Measurements from ENCODE around the gene TRIM41. TPM values are rescaled to one million over a fixed set of nuclear protein-coding genes. Genes with fewer than 3 reads are reported as not detected.
"Not testable (repeated sequence)": the region's sequence is repeated elsewhere in the genome, so short reads cannot be mapped to it uniquely, and the experiment has no call there.

The TRIM41 gene

GRCh38 chr5:181283347-181283746 lies 60.3 kb downstream of the TRIM41 start:
- H3K4me3 ChIP-seq (replicated peaks; ENCODE audit: insufficient read depth, low read length) = no peak overlapping the region
- H3K27ac ChIP-seq (replicated peaks) = no peak overlapping the region
- no peaks in the 10 kb centered on the region for H3K27me3 ChIP-seq (ENCODE audit: insufficient read depth, poor library complexity, severe bottlenecking)
- DNase-seq (ENCODE audit: low read depth in 1 of 2, low spot score in 1 of 2) = no peak
- no peak for TF ChIP-seq POLR2AphosphoS5 (IDR thresholded peaks at IDR 0.05; ENCODE audit: low read depth)
- no peak for TF ChIP-seq GABPA (IDR thresholded peaks at IDR 0.05; ENCODE audit: low read depth)
- no peak for TF ChIP-seq CTCF (IDR thresholded peaks at IDR 0.05; ENCODE audit: insufficient read depth, low read length)
- TF ChIP-seq REST (IDR thresholded peaks at IDR 0.05; ENCODE audit: insufficient replicate concordance, low read depth) = no peak

GRCh38 chr5:181283841-181284755 lies 61.0 kb downstream of the TRIM41 start:
- not testable (repeated sequence) for H3K27me3 ChIP-seq (ENCODE audit: insufficient read depth, poor library complexity, severe bottlenecking); H3K27ac ChIP-seq (replicated peaks); DNase-seq (ENCODE audit: low read depth in 1 of 2, low spot score in 1 of 2); H3K4me3 ChIP-seq (replicated peaks; ENCODE audit: insufficient read depth, low read length)

Small RNAs within 50 kb of the gene (microRNA-seq; reads per million reads assigned to microRNA genes)
- not detected for gene MIR4638
